Smooth muscle cell (in vitro differentiated cells): ENCODE measurements around the gene DLST. TPM values are rescaled to one million over a fixed set of nuclear protein-coding genes. Genes with fewer than 3 reads are reported as not detected.

ENCODE experiments used
- DNase-seq: peaks from one replicate; lab custom pipeline; 2025; ENCODE audit not compliant: unreplicated experiment; lab: John Stamatoyannopoulos, UW
- H2AFZ ChIP-seq: fragments of 200-600 bp; sonication (generic); 2 replicates; pipeline ENCODE4 v1.6.0; 2016; ENCODE audit warnings: antibody characterized with exemption, low read depth, mild to moderate bottlenecking
- H3F3A ChIP-seq: fragments of 200-600 bp; sonication (generic); 2 replicates; pipeline ENCODE4 v1.6.0; 2017; ENCODE audit warnings: antibody characterized with exemption, low read depth
- H3K27ac ChIP-seq: fragments of 200-600 bp; sonication (generic); 2 replicates; pipeline ENCODE4 v1.5.1; 2016; ENCODE audit warnings: low read depth, mild to moderate bottlenecking
- H3K27me3 ChIP-seq: fragments of 200-600 bp; sonication (generic); 2 replicates; pipeline ENCODE4 v1.6.1; 2016; ENCODE audit warnings: low read depth, mild to moderate bottlenecking
- H3K36me3 ChIP-seq: fragments of 200-600 bp; sonication (generic); 2 replicates; pipeline ENCODE4 v1.5.1; 2016; ENCODE audit warnings: low read depth
- H3K4me1 ChIP-seq: fragments of 200-600 bp; sonication (generic); 2 replicates; pipeline ENCODE4 v1.5.1; 2016; ENCODE audit warnings: low read depth
- H3K4me2 ChIP-seq: fragments of 200-600 bp; sonication (generic); 2 replicates; pipeline ENCODE4 v1.6.0; 2016; ENCODE audit warnings: mild to moderate bottlenecking
- H3K4me3 ChIP-seq: fragments of 200-600 bp; sonication (generic); 2 replicates; pipeline ENCODE4 v1.5.1; 2016; ENCODE audit warnings: mild to moderate bottlenecking
- H3K79me2 ChIP-seq: fragments of 200-600 bp; sonication (generic); 2 replicates; pipeline ENCODE4 v1.6.0; 2016; ENCODE audit warnings: low read depth, mild to moderate bottlenecking
- H3K9ac ChIP-seq: fragments of 200-600 bp; sonication (generic); 2 replicates; pipeline ENCODE4 v1.6.0; 2016; ENCODE audit warnings: low read depth
- H3K9me3 ChIP-seq: fragments of 200-600 bp; sonication (generic); replicated peaks from 2 replicates; pipeline ENCODE4 v1.5.1; 2016; ENCODE audit warnings: low read depth
- H4K20me1 ChIP-seq: fragments of 200-600 bp; sonication (generic); 2 replicates; pipeline ENCODE4 v1.6.0; 2016; ENCODE audit warnings: low read depth
- WGBS: methylation state at CpG from one replicate; pipeline ENCODE4 v1.1.7; 2016; ENCODE audit warnings: low lambda C conversion rate; 5-methylcytosine and 5-hydroxymethylcytosine counted together
- polyA plus RNA-seq: library from polyadenylated mRNA; unstranded; fragments of >200 nt; fragmentation: Nextera tagmentation; extraction: Ambion mirVana; gene quantifications from 2 replicates; pipeline ENCODE4 v1.2.1, GENCODE V29; 2016
- total RNA-seq: library from RNA; depleted of rRNA; stranded (reverse); fragments of >200 nt; gene quantifications from 2 replicates; pipeline ENCODE4 v1.2.3, GENCODE V29; 2014
- TF ChIP-seq, protein P1 (sequence below): fragments of 200-600 bp; sonication (generic); IDR thresholded peaks from 2 replicates; pipeline ENCODE4 v1.5.1; 2017; ENCODE audit warnings: borderline replicate concordance, mild to moderate bottlenecking, antibody characterized with exemption; ENCODE audit not compliant: insufficient read depth, poor library complexity, severe bottlenecking

Gene DLST
- total and polyA plus RNA-seq, 2 experiments from 2014 or later = 4.9 to 46.9 TPM

DNA sequence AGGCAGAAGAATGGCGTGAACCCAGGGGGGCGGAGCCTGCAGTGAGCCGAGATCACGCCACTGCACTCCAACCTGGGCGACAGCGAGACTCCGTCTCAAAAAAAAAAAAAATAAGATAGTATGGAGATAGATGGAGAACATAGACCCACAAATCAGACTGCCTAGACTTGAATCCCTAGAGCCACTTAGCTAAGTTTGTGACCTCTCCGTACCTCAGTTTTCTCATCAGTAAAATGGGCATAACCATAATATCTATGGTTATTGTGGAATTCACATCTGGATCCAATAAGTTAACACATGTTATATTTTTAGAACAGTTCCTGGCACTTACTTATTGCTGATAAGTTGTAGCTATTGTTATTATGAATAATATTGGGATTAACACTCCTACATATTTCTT is 13.0 kb upstream of the DLST start:
- WGBS = 91% methylated on average over 8 of the region's 8 CpGs
- no peaks in the 10 kb centered on the region for H3K27me3 ChIP-seq

DNA sequence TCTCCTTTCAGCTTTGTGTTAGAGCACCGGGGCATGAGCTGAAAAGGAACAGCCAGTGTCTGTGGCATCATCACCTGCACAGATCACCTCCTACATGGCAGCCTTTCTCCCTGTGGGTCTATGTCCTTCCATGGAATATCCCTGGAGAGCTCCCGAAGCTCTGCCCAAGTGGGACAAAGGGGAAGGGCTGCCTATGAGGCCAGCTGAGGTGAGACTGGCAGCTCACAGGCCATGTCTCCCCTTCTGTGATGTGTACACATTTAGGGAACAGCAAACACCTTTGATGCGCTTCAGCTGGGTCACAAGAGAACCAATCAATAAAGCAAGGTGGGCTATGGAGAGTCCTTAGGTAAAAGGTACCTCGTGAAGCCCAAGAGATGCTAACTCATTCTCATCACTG is 9.9 kb upstream of the DLST start:
- no peak overlapping the region for H3K4me3 ChIP-seq
- H3K27me3 ChIP-seq = no peaks in the 10 kb centered on the region
- H3F3A ChIP-seq = no peaks in the 10 kb centered on the region
- H3K27ac ChIP-seq = no peak overlapping the region
- H3K36me3 ChIP-seq = no peaks in the 10 kb centered on the region
- H2AFZ ChIP-seq = no peak overlapping the region
- H4K20me1 ChIP-seq = no peaks in the 10 kb centered on the region
- TF ChIP-seq, protein P1, sequence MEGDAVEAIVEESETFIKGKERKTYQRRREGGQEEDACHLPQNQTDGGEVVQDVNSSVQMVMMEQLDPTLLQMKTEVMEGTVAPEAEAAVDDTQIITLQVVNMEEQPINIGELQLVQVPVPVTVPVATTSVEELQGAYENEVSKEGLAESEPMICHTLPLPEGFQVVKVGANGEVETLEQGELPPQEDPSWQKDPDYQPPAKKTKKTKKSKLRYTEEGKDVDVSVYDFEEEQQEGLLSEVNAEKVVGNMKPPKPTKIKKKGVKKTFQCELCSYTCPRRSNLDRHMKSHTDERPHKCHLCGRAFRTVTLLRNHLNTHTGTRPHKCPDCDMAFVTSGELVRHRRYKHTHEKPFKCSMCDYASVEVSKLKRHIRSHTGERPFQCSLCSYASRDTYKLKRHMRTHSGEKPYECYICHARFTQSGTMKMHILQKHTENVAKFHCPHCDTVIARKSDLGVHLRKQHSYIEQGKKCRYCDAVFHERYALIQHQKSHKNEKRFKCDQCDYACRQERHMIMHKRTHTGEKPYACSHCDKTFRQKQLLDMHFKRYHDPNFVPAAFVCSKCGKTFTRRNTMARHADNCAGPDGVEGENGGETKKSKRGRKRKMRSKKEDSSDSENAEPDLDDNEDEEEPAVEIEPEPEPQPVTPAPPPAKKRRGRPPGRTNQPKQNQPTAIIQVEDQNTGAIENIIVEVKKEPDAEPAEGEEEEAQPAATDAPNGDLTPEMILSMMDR = no peak
- no peaks in the 10 kb centered on the region for H3K9me3 ChIP-seq
- no peaks in the 10 kb centered on the region for H3K4me1 ChIP-seq
- no peak overlapping the region for H3K9ac ChIP-seq
- no peak for DNase-seq
- 93% methylated on average over 4 of the region's 4 CpGs for WGBS
- no peaks in the 10 kb centered on the region for H3K79me2 ChIP-seq
- H3K4me2 ChIP-seq = no peak overlapping the region

More for the DNA sequence above, 13.0 kb upstream of the DLST start:
- Histone ChIP-seq H3K36me3 (no peaks in the 10 kb centered on the region), H4K20me1 (no peaks in the 10 kb centered on the region), H2AFZ (no peak overlapping the region), H3K9me3 (no peaks in the 10 kb centered on the region), H3K9ac (no peak overlapping the region), H3F3A (no peaks in the 10 kb centered on the region), H3K4me2 (no peak overlapping the region), H3K79me2 (no peaks in the 10 kb centered on the region), H3K27ac (no peak overlapping the region), H3K4me1 (no peaks in the 10 kb centered on the region), H3K4me3 (no peak overlapping the region)
- no peak for DNase-seq
- TF ChIP-seq, protein P1 = no peak

DNA sequence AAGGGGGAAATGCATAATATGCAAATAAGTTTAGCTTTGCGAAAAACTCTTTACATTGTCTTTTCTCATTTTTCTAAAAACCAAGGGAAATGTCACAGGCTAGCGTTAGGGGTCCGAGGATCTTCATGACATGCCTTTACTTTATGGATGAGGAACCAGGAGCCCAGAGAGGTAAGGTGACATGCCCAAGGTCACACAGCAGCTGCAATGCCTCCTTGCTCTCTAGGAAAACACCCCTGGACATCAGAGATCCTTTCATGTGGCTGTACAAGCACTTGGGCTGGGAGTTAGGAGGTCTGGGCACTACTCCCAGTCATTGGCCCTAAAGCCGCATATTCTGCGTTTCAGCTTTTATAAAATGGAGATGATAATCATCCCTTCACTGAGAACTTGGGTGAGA is 6.5 kb upstream of the DLST start:
- H3K27ac ChIP-seq = no peak overlapping the region
- H3K9ac ChIP-seq = no peak overlapping the region
- TF ChIP-seq, protein P1 = no peak
- WGBS = 95% methylated on average over 5 of the region's 5 CpGs
- no peaks in the 10 kb centered on the region for H3K79me2 ChIP-seq
- DNase-seq = no peak
- H3K9me3 ChIP-seq = no peaks in the 10 kb centered on the region
- H3K4me2 ChIP-seq = no peak overlapping the region
- H4K20me1 ChIP-seq = no peaks in the 10 kb centered on the region
- no peaks in the 10 kb centered on the region for H3K36me3 ChIP-seq
- H3F3A ChIP-seq = peaks cover 7% of the 10 kb centered on the region
- H3K4me1 ChIP-seq = peaks cover 3% of the 10 kb centered on the region
- no peaks in the 10 kb centered on the region for H3K27me3 ChIP-seq
- H2AFZ ChIP-seq = no peak overlapping the region
- H3K4me3 ChIP-seq = no peak overlapping the region
